ENCODE data around the gene TRPM2. TPM values are rescaled to one million over a fixed set of nuclear protein-coding genes. Genes with fewer than 3 reads are reported as not detected.

Gene TRPM2
- total RNA-seq, 1 experiment from 2014 or later, result not detected

GRCh38 chr21:44366586-44367211 is 13.3 kb downstream of the TRPM2 start:
- H3K27me3 ChIP-seq (ENCODE audit: insufficient read depth, low read depth), result peaks cover 60% of the 10 kb centered on the region
- H3K36me3 ChIP-seq (ENCODE audit: low read depth), result no peaks in the 10 kb centered on the region
- no peak overlapping the region for H3K4me3 ChIP-seq
- TF ChIP-seq CTCF (conservative IDR thresholded peaks at IDR 0.05) (no peak), EZH2 (IDR thresholded peaks at IDR 0.05; ENCODE audit: low read depth) (no peak)
- intact Hi-C loops (cut with micrococcal nuclease; ENCODE audit: unreplicated experiment), result no loop called here
- no peak overlapping the region for H3K4me2 ChIP-seq
- H2AFZ ChIP-seq, result no peak overlapping the region
- H3K9me3 ChIP-seq (ENCODE audit: insufficient read depth, low read depth), result no peaks in the 10 kb centered on the region
- no TSS peak for BruUV-seq (replicated peaks)
- no peak overlapping the region for H3K27ac ChIP-seq
- ChIA-PET CTCF (no interaction called here), POLR2A (ENCODE audit: unreplicated experiment) (no interaction called here)
- no peaks in the 10 kb centered on the region for H3F3A ChIP-seq (ENCODE audit: insufficient read depth, low read depth)
- H3K79me2 ChIP-seq (ENCODE audit: low read depth), result no peaks in the 10 kb centered on the region
- H3K9me2 ChIP-seq (ENCODE audit: insufficient read depth), result no peaks in the 10 kb centered on the region
- no peaks in the 10 kb centered on the region for H3K4me1 ChIP-seq (replicated peaks; ENCODE audit: insufficient read depth)
- DNase-seq, result no peak
- H4K20me1 ChIP-seq (ENCODE audit: insufficient read depth), result no peaks in the 10 kb centered on the region

GRCh38 chr21:44368711-44369446 is 15.5 kb downstream of the TRPM2 start:
- Histone ChIP-seq H3K4me2 (no peak overlapping the region), H3K9me3 (ENCODE audit: insufficient read depth, low read depth) (no peaks in the 10 kb centered on the region), H3K36me3 (ENCODE audit: low read depth) (no peaks in the 10 kb centered on the region), H3K27ac (no peak overlapping the region), H3K27me3 (ENCODE audit: insufficient read depth, low read depth) (peaks cover 68% of the 10 kb centered on the region), H2AFZ (no peak overlapping the region), H3F3A (ENCODE audit: insufficient read depth, low read depth) (no peaks in the 10 kb centered on the region), H3K4me3 (no peak overlapping the region), H3K4me1 (replicated peaks; ENCODE audit: insufficient read depth) (no peaks in the 10 kb centered on the region), H3K79me2 (ENCODE audit: low read depth) (no peaks in the 10 kb centered on the region), H4K20me1 (ENCODE audit: insufficient read depth) (no peaks in the 10 kb centered on the region), H3K9me2 (ENCODE audit: insufficient read depth) (no peaks in the 10 kb centered on the region)
- POLR2A ChIA-PET (ENCODE audit: unreplicated experiment), result no interaction called here
- DNase-seq, result no peak
- intact Hi-C loops (cut with micrococcal nuclease; ENCODE audit: unreplicated experiment), result no loop called here
- CTCF ChIA-PET, result interaction anchor here (0.7 kb wide), 1 partner anchor 468 kb away, joined by 12 read pairs; no protein-coding TSS in a partner anchor
- TF ChIP-seq CTCF (conservative IDR thresholded peaks at IDR 0.05), result no peak
- TF ChIP-seq EZH2 (IDR thresholded peaks at IDR 0.05; ENCODE audit: low read depth), result no peak
- BruUV-seq (replicated peaks), result no TSS peak

- ChIA-PET CTCF (no interaction called here), POLR2A (ENCODE audit: unreplicated experiment) (no interaction called here)
- no peaks in the 10 kb centered on the region for H3F3A ChIP-seq (ENCODE audit: insufficient read depth, low read depth)
- TF ChIP-seq CTCF (conservative IDR thresholded peaks at IDR 0.05) (no peak), EZH2 (IDR thresholded peaks at IDR 0.05; ENCODE audit: low read depth) (no peak)
- no peaks in the 10 kb centered on the region for H3K9me2 ChIP-seq (ENCODE audit: insufficient read depth)
- H3K27me3 ChIP-seq (ENCODE audit: insufficient read depth, low read depth), result peaks cover 69% of the 10 kb centered on the region
- peak in 1 of 2 experiments; percentile 12 for DNase-seq
- no peaks in the 10 kb centered on the region for H3K79me2 ChIP-seq (ENCODE audit: low read depth)
- no peak overlapping the region for H3K27ac ChIP-seq
- H3K4me1 ChIP-seq (replicated peaks; ENCODE audit: insufficient read depth), result no peaks in the 10 kb centered on the region
- H3K9me3 ChIP-seq (ENCODE audit: insufficient read depth, low read depth), result no peaks in the 10 kb centered on the region
- BruUV-seq (replicated peaks), result no TSS peak
- intact Hi-C loops (cut with micrococcal nuclease; ENCODE audit: unreplicated experiment), result no loop called here
- H3K36me3 ChIP-seq (ENCODE audit: low read depth), result no peaks in the 10 kb centered on the region
- H3K4me2 ChIP-seq, result no peak overlapping the region
- no peak overlapping the region for H3K4me3 ChIP-seq
- no peaks in the 10 kb centered on the region for H4K20me1 ChIP-seq (ENCODE audit: insufficient read depth)
- no peak overlapping the region for H2AFZ ChIP-seq
These were observed 16.8 kb downstream of the TRPM2 start for GRCh38 chr21:44370027-44370735.
